ENCODE data around the gene RNF145. TPM values are rescaled to one million over a fixed set of nuclear protein-coding genes. Genes with fewer than 3 reads are reported as not detected.
"Not testable (repeated sequence)": the region's sequence is repeated elsewhere in the genome, so short reads cannot be mapped to it uniquely, and the experiment has no call there.

RNF145 gene
- total RNA-seq, 1 donor from 2014 or later: 77.9 TPM

DNA sequence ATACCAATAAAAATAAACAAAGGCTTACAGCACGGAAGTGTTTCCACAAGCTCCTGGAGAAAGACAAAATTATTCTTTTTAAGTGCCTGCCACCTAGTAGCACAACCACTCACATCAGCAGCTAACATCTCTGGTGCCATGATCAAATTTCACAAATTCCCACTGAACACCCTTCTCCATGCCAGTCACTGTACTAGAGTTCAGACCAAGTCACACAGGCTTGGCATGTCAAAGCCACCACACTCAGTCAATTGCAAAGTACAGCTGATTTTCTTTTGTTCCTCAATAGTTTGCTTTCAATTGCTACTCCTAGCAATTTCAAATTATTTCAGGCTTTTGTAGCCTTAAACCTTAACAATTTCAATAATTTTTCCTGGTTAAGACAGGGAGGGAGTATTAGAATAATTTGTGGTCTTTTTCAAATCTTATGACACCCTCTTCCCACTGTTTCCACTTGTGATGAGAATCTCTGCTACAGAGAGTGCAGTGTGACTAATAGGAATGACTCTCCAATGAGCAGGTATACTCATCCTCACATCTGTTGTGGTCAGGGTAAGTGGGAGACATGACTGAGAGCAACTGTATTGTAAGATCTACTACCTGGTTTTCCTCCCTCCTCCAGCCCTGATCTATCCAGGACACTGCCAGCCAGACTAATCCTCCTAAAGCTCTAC lies 46.2 kb downstream of the RNF145 start:
- DNase-seq (ENCODE audit: low spot score): no peak

DNA sequence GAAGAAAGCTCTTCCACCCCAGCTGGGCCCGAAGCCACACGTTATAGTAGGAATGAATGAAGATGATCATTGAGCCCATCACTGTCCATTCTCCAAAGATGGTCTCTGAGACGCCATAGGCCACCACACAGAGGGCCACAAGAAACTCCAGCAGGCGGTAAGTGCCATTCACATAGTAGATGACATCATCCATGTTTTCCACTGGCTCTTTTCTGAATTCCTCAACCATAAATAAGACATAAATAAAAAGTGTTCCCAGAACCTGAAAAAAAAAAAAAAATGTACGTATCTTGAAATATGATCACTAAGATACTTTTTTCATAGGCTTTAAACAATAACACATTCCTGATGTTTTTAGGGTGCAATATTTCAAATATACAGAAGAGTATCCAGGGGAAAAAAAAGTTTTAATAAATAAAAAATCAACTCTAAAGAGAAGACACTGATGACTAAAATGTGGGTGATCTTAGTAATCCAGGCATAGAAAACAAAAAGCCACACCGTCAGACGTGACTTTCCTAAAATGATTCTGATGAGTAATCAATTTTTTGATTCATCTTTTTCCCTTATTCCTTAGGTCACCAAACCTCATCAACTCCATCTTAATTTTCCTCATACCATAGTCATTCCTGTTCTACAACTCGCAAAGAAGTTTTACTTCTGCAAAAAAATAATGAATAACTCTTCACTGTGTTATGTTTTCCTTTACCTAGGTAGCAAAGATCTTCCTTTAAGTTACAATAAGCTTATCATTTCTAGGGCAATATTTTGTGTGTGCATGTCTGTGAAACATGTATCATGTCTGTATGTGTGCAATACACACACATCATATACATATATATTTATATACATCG lies 47.8 kb downstream of the RNF145 start:
- no peak for DNase-seq (ENCODE audit: low spot score)

DNA sequence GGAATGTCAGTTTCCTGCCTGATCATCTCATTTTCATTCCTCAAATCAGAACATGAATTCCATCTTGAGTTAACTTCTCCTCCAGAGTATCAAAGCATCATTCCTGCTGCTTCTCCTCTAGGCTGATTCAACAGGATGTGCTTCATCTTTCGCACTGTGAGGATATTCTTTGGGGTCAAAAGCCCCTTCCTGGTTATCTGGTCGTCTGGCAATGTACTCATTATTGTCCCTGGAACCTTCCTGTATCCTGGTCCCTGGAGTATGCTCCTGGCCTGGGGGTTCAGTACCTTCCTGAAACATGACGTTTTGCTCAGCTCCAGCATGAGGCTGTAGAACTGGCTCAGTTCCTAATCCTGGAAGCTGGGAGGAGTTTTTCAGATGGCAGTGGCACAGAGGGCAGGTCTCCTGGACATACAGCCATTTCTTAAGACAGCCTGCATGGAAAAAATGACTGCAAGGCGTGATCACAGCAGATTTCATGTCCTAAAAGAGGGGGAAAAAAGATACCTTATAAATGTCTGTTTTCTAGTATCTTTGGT lies 50.7 kb downstream of the RNF145 start:
- not testable (repeated sequence) for DNase-seq (ENCODE audit: low spot score)

DNA sequence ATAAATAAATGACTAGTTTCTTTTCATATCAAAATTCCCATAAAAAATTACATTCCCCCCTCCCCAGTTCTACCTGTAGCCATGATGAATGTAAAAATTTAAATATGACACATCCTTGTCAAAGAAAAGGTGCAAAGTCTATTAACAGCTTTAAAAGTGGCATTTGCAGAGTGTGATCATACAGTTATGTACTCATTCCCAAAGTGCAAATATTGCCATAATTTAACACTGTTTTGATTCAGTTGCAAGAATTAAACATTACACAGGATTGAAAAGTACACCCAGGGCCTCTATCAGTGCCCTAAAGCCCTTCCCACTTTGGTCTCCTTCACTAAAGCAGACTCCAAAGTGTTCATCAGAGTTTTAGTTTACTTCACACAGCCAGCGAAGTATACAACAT lies 51.8 kb downstream of the RNF145 start:
- no peak for DNase-seq (ENCODE audit: low spot score)

DNA sequence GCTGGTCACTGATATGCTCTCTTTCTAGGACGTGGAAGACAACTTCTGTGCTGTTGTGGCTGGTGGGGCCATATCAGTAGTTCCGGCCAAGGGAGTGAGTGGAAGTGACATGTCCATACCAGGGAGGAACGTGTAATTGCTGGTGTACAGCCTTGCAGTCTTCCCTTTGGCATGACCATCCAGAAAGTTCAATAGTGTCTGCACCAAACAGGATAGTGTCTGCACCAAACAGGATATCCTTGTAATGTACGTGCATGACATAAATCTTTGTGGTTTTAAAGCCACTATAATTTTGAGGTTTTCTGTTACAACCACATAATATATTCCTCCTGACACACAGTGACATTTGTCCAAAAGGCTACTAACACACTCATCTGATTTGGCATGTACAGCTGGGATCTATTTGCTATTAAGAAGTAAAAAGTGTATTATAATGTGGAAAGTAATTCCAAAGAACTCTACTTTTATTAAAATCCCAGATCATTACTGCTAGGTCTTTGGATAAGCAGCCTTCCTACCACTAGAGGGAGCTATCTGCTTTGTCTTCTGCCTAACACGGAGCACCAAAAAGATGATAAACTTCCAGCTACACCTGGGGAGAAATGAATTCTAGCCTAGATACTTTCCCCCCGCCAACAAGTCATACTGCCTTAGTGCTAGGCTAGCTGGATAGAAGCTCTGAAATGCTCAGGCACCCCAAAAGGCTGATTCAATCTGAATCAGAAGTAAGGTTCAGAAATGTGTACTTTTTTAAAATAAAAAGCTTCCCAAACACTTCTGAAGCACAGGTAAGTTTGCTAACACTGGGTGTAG lies 52.7 kb downstream of the RNF145 start:
- no peak for DNase-seq (ENCODE audit: low spot score)

DNA sequence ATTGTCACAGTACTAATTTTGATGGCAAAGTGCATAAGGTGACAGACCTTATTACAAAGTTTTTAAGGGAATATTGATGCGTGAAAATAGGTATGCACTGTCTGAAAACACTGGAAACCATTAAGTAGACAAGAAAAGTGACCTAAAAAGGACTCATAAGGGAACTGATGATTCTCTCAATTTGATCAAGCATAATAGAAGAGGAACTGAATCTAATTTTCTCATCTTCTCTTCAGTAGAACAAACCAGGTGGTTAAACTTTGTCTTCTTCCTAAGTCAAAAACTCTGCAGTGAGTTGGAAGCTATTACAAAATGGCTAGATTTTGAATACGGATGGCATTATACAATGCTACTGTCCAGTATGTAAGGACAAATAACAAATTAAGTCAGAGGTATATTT lies 53.4 kb downstream of the RNF145 start:
- no peak for DNase-seq (ENCODE audit: low spot score)

DNA sequence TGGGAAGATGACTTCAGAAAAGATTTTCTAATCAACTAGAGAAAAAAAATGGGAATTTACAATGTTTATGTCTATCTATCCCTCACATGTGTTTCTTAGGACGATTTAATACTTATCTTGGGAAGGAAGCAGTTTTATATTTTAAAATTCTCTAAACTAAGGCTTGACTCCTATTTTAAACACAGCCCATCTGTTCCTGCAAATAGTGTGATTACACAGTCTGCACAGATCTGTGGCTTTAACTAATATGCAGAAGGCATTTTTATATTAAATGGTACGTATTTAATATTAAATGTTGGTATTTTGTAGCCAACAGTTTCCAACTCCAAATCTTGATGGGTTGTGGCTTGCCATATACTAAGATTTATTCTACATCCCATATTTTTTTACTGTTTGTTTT lies 56.5 kb downstream of the RNF145 start:
- DNase-seq (ENCODE audit: low spot score): no peak

DNA sequence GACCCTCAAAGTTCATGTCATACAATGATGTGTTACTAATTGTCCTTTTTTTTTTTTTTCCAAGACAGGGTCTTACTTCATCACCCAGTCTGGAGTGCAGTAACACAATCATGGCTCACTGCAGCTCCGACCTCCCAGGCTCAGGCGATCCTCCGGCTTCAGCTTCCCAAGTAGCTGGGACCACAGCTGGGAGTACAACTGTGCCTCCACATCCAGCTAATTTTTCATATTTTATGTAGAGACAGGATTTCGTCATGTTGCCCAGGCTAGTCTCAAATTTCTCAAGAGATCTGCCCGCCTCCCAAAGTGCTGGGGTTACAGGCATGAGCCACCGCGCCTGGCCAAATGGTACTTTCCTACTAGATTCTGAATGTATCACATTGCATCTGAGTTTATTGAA lies 60.3 kb downstream of the RNF145 start:
- no peak for DNase-seq (ENCODE audit: low spot score)

DNA sequence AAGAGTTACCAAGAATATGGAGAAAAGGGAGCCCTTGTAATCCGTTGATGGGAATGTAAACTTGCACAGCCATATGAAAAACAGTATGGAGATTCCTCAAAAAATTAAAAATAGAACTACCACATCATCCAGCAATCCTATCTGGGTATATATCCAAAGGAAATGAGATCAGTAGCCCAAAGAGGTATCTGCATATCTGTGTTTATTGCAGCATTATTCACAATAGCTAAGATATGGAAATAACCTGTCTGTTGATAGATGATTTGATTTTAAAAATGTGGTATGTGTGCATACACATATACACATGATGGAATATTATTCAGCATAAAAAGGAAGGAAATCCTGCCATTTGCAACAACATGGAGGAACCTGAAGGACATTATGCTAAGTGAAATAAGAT lies 61.4 kb downstream of the RNF145 start:
- no peak for DNase-seq (ENCODE audit: low spot score)

DNA sequence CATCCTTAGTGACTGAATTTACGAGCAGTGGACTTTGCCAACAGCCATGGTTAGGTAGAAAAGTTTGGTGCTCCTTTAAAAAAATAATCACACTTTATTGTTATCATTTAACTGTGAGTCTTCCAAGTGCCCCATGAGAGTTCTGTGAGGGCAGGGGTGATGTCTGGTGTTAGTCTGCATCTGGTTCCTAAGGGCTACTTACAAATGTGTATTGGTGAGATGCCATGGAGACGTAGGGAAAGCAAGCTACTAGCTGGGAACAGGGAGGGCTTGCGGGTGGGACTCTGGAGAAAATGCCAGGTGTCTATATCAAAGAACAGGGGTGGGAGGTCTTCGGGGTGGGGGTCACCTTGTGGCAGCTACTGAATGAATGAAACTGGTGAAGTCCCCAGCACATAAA lies 62.5 kb downstream of the RNF145 start:
- DNase-seq (ENCODE audit: low spot score): no peak

DNA sequence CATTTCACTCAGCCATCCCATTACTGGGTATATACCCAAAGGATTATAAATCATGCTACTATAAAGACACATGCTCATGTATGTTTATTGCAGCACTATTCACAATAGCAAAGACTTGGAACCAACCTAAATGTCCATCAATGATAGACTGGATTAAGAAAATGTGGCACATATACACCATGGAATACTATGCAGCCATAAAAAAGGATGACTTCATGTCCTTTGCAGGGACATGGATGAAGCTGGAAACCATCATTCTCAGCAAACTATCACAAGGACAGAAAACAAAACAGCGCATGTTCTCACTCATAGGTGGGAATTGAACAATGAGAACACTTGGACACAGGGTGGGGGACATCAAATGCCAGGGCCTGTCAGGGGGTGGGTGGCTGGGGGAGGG lies 64.2 kb downstream of the RNF145 start:
- not testable (repeated sequence) for DNase-seq (ENCODE audit: low spot score)

DNA sequence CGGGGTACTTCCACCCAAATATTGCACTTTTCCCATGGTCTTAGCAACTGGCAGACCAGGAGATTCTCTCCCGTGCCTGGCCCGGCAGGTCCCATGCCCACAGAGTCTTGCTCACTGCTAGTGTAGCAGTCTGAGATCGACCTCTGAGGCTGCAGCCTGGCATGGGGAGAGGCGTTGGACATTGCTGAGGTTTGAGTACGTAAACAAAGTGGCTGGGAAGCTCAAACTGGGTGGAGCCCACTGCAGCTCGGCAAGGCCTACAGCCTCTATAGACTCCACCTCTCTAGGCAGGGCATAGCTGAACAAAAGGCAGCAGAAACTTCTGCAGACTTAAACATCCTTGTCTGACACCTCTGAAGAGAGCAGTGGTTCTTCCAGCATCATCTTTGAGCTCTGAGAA lies 69.6 kb downstream of the RNF145 start:
- no peak for DNase-seq (ENCODE audit: low spot score)

DNA sequence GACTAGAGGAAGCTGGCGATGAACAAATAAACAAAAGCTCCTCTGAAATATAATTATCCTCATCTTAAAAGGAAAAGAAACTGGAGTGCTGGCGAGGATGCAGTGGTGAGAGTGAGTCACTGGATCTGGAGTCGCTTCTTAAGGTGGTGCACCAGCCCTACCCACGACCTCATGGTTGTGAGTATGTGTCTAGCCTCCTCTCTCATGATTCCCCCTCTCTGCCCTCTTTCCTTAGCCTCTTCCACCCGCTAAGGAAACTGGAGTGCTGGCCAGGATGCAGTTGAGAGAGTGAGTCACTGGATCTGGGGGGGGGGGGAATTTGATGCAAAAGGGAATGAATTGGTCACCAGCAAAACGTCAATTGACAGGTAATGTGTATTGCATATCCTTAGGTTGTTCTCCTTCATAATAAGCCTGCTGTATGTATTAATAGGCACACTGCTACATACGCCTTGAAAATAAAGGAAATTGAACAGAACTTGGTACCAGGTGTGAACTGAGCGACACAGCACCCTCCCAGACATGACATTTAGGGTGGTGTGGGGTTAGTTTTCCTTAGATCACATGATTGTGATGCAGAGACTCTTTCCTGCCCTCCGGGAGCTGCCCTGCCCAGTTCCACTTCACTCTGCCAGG lies 73.3 kb downstream of the RNF145 start:
- no peak for DNase-seq (ENCODE audit: low spot score)

DNA sequence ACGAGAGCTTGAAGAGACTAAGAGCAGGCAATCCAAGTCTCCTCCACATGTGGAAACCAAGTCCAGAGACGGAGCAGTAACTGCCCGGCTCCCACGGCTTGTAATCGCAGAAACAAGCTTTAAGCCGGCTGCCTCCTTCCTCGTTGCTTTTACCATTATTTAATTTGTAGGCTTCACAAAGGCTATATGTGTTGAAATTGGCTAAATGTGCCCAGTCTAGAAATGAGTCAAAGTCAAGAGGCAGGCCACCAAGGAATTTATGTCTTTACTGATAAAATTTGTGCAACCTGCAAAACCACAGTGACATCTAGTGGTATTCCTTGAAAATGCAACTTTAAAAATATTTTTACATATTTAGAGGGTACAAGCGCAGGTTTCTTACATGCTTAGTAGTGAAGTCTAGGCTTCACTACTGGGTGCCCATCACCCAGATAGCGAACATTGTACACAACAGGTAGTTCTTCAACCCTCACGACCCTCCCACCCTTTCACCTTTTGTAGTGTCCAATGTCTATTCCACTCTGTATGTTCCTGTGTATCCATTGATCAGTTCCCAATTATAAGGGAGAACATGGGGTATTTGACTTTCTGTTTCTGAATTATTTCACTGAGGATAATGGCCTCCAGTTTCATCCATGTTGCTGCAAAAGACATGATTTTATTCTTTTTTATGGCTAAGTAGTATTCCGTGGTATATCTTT lies 76.2 kb downstream of the RNF145 start:
- DNase-seq (ENCODE audit: low spot score): no peak

DNA sequence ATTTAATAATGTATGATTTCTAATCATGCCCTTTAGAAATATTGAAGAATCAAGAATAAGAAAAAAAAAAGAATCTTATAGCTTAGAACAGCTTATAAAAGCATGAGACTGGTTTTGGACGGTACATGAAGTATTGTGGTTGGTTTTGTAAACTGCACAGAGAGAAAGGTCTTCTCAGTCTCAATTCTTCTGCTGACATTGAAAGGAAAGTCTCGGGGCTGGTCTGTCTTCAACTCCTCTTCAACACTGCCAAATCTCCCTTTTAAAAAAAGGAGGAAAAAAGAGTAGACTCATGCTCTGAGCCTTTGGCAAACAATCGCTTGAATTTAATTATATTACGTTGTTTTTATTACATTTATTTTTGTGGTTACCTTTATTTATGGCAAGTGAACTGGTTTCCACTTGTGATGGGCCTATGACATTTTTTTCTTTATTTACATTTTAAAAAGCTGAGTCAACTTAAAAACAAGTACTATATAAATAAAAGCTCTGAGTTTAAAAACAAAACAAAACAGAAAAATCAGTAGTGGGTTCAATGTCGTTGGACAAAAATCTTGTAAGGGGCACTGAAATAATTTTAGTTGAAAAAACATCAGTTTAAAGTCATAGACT lies 76.8 kb downstream of the RNF145 start:
- DNase-seq (ENCODE audit: low spot score): no peak

DNA sequence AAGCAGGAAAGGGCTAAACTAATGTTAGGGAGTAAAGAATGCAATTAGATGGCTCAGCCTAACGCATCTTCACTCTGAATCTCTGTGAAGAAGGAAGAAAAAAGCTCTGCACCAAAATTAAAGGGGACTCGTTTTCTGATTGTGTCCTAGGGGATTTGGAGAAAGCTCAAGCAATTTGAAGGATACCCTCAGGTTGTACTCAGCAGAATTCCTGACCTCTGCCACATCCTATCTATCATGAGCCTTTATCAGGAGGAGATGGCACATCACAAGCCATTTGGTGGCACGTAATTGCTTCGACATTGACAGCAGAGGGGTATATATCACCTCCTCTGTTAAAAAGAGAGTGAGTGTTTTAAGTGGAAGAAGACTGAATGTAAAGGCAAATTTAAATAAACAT lies 77.4 kb downstream of the RNF145 start:
- DNase-seq (ENCODE audit: low spot score): no peak

DNA sequence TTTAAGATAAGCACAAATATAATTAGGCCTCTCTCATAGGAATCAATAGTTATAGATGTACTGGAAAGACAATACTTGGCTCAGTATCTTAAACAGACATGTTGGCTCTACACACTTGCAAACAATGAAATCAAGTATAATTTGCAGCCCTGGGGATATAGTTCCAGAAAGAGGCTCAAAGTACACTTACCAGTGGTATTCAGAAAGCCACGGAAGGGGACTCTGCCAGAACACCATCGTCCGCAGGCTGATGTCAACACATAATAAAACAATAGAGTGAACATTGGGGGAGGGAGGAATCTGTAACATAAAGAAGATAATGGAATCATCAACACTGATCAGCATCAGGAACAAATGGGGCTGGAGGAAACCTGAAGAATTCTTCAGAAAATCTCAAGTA lies 78.5 kb downstream of the RNF145 start:
- no peak for DNase-seq (ENCODE audit: low spot score)

DNA sequence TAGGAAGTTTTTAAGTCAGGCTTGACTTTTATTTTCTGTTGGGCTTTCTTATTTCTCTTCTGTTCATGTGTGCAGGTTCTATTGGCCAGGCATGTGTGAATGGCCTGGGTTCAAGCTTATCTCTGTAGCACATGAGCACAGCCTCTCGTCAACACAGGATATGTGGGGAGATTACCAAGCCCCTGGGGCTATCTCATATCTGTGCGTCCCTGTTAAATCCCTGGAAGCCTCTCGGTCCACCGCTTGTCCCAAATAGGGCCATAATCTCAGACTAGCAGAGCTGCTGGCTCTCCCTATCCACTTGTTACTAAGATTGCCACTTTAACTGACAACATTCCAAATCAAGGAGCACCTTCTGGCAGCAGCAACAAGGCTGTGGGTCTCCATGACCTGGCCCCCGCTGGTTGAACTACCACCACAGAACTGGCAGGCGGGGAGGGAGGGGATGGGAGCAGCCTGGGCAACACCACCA lies 81.2 kb downstream of the RNF145 start:
- no peak for DNase-seq (ENCODE audit: low spot score)

DNA sequence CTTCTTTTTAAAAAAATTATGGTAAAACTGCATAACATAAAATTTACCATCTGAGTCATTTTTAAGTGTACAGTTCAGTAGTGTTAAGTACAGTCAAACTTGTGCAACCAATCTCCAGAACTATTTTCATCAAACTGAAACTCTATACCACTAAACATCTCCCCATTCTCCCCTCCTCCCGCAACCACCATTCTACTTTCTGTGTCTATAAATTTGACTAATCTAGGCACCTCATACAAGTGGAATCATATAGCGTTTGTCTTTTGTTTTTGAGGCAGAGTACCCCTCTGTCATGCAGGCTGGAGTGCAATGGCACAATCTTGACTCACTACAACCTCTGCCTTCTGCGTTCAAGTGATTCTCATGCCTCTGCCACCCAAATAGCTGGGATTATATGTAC lies 85.7 kb downstream of the RNF145 start:
- DNase-seq (ENCODE audit: low spot score): no peak

DNA sequence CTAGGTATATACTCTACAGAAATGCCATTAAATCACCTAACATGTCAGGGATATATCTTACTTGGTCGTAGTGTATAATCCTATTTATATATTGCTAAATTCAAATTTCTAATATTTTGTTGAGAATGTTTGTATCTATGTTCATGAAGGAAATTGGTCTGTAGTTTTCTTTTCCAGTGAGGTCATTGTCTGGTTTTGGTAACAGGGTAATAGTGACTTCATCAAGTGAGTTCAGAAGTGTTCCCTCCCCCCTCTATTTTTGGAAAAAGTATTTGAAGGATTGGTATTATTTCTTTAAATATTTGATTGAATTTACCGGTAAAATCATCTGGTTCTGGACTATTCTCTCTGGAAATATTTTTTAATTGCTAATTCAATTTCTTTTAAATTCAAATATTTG lies 86.2 kb downstream of the RNF145 start:
- no peak for DNase-seq (ENCODE audit: low spot score)

Measured in mesenteric fat pad (tissue), 1 donor.